Smooth muscle cell (in vitro differentiated cells): ENCODE measurements around the gene IFT80. TPM values are rescaled to one million over a fixed set of nuclear protein-coding genes. Genes with fewer than 3 reads are reported as not detected.

ENCODE experiments used
- DNase-seq: peaks from one replicate; lab custom pipeline; 2025; ENCODE audit not compliant: unreplicated experiment; lab: John Stamatoyannopoulos, UW
- H2AFZ ChIP-seq: fragments of 200-600 bp; sonication (generic); 2 replicates; pipeline ENCODE4 v1.6.0; 2016; ENCODE audit warnings: antibody characterized with exemption, low read depth, mild to moderate bottlenecking
- H3F3A ChIP-seq: fragments of 200-600 bp; sonication (generic); 2 replicates; pipeline ENCODE4 v1.6.0; 2017; ENCODE audit warnings: antibody characterized with exemption, low read depth
- H3K27ac ChIP-seq: fragments of 200-600 bp; sonication (generic); 2 replicates; pipeline ENCODE4 v1.5.1; 2016; ENCODE audit warnings: low read depth, mild to moderate bottlenecking
- H3K27me3 ChIP-seq: fragments of 200-600 bp; sonication (generic); 2 replicates; pipeline ENCODE4 v1.6.1; 2016; ENCODE audit warnings: low read depth, mild to moderate bottlenecking
- H3K36me3 ChIP-seq: fragments of 200-600 bp; sonication (generic); 2 replicates; pipeline ENCODE4 v1.5.1; 2016; ENCODE audit warnings: low read depth
- H3K4me1 ChIP-seq: fragments of 200-600 bp; sonication (generic); 2 replicates; pipeline ENCODE4 v1.5.1; 2016; ENCODE audit warnings: low read depth
- H3K4me2 ChIP-seq: fragments of 200-600 bp; sonication (generic); 2 replicates; pipeline ENCODE4 v1.6.0; 2016; ENCODE audit warnings: mild to moderate bottlenecking
- H3K4me3 ChIP-seq: fragments of 200-600 bp; sonication (generic); 2 replicates; pipeline ENCODE4 v1.5.1; 2016; ENCODE audit warnings: mild to moderate bottlenecking
- H3K79me2 ChIP-seq: fragments of 200-600 bp; sonication (generic); 2 replicates; pipeline ENCODE4 v1.6.0; 2016; ENCODE audit warnings: low read depth, mild to moderate bottlenecking
- H3K9ac ChIP-seq: fragments of 200-600 bp; sonication (generic); 2 replicates; pipeline ENCODE4 v1.6.0; 2016; ENCODE audit warnings: low read depth
- H3K9me3 ChIP-seq: fragments of 200-600 bp; sonication (generic); replicated peaks from 2 replicates; pipeline ENCODE4 v1.5.1; 2016; ENCODE audit warnings: low read depth
- H4K20me1 ChIP-seq: fragments of 200-600 bp; sonication (generic); 2 replicates; pipeline ENCODE4 v1.6.0; 2016; ENCODE audit warnings: low read depth
- WGBS: methylation state at CpG from one replicate; pipeline ENCODE4 v1.1.7; 2016; ENCODE audit warnings: low lambda C conversion rate; 5-methylcytosine and 5-hydroxymethylcytosine counted together
- polyA plus RNA-seq: library from polyadenylated mRNA; unstranded; fragments of >200 nt; fragmentation: Nextera tagmentation; extraction: Ambion mirVana; gene quantifications from 2 replicates; pipeline ENCODE4 v1.2.1, GENCODE V29; 2016
- total RNA-seq: library from RNA; depleted of rRNA; stranded (reverse); fragments of >200 nt; gene quantifications from 2 replicates; pipeline ENCODE4 v1.2.3, GENCODE V29; 2014
- TF ChIP-seq, protein P1 (sequence below): fragments of 200-600 bp; sonication (generic); IDR thresholded peaks from 2 replicates; pipeline ENCODE4 v1.5.1; 2017; ENCODE audit warnings: borderline replicate concordance, mild to moderate bottlenecking, antibody characterized with exemption; ENCODE audit not compliant: insufficient read depth, poor library complexity, severe bottlenecking

IFT80 gene
- total and polyA plus RNA-seq, 2 experiments from 2014 or later, result 8.3 to 61.5 TPM

DNA sequence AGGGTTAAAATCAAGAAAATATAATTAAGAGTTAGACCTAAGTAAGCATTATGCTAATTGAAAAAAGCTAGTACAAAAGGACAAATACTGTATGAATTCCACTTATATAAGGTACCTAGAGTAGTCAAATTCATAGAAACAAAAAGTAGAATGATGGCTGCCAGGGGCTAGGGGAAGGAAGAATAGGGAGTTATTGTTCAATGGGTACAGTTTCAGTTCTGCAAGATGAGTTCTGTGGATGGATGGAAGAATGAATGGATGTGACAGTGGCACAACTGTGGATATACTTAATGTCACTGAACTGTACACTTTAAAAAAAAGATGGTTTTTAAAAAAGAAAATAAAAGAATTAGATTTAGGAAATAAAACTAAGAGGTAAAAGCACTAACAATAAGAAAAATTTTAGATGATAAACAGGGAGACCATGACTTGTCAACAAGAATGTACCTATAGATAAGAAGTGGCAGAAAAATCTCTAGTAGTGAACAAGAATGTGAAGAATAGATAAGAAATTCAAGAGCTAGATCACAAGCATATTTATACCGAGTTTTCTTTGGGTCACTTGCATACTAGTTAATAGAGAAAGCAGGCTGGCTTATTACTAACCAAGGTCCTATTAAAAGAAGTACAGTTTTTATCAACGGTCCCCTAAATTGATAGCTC, 5.5 kb downstream of the IFT80 start:
- peaks cover 63% of the 10 kb centered on the region for H3K79me2 ChIP-seq
- no peak overlapping the region for H2AFZ ChIP-seq

DNA sequence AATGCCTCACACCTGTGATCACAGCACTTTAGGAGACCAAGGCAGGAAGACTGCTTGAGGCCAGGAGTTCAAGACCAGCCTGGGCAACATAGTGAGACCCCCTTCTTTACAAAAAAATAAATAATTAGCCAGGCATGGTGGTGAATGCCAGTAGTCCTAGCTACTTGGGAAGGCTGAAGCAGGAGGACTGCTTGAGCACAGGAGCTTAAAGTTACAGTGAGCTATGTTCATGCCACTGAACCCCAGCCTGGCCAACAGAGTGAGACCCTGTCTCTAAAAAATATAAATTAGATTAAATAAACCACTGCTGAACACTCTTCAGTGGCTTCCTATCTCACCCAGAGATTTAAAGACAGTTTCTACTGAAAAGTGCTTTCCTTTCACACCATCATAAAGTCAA, 6.2 kb downstream of the IFT80 start:
- Histone ChIP-seq H3K27me3 (no peaks in the 10 kb centered on the region), H2AFZ (no peak overlapping the region), H3K36me3 (no peaks in the 10 kb centered on the region), H3K4me2 (no peak overlapping the region), H3K9me3 (no peaks in the 10 kb centered on the region), H3F3A (no peaks in the 10 kb centered on the region), H3K9ac (no peak overlapping the region), H3K27ac (no peak overlapping the region), H3K4me1 (peaks cover 12% of the 10 kb centered on the region), H3K4me3 (no peak overlapping the region), H3K79me2 (peaks cover 57% of the 10 kb centered on the region), H4K20me1 (no peaks in the 10 kb centered on the region)
- DNase-seq, result no peak
- TF ChIP-seq, protein P1, sequence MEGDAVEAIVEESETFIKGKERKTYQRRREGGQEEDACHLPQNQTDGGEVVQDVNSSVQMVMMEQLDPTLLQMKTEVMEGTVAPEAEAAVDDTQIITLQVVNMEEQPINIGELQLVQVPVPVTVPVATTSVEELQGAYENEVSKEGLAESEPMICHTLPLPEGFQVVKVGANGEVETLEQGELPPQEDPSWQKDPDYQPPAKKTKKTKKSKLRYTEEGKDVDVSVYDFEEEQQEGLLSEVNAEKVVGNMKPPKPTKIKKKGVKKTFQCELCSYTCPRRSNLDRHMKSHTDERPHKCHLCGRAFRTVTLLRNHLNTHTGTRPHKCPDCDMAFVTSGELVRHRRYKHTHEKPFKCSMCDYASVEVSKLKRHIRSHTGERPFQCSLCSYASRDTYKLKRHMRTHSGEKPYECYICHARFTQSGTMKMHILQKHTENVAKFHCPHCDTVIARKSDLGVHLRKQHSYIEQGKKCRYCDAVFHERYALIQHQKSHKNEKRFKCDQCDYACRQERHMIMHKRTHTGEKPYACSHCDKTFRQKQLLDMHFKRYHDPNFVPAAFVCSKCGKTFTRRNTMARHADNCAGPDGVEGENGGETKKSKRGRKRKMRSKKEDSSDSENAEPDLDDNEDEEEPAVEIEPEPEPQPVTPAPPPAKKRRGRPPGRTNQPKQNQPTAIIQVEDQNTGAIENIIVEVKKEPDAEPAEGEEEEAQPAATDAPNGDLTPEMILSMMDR, result no peak

More for the DNA sequence above, 5.5 kb downstream of the IFT80 start:
- TF ChIP-seq, protein P1, result no peak
- no peak for DNase-seq
- Histone ChIP-seq H3K9me3 (no peaks in the 10 kb centered on the region), H3K27me3 (no peaks in the 10 kb centered on the region), H3K4me2 (no peak overlapping the region), H3K36me3 (no peaks in the 10 kb centered on the region), H3F3A (no peaks in the 10 kb centered on the region), H3K4me3 (no peak overlapping the region), H4K20me1 (no peaks in the 10 kb centered on the region), H3K27ac (no peak overlapping the region), H3K4me1 (peaks cover 18% of the 10 kb centered on the region), H3K9ac (no peak overlapping the region)
- WGBS, result 100% methylated on average over 2 of the region's 2 CpGs

DNA sequence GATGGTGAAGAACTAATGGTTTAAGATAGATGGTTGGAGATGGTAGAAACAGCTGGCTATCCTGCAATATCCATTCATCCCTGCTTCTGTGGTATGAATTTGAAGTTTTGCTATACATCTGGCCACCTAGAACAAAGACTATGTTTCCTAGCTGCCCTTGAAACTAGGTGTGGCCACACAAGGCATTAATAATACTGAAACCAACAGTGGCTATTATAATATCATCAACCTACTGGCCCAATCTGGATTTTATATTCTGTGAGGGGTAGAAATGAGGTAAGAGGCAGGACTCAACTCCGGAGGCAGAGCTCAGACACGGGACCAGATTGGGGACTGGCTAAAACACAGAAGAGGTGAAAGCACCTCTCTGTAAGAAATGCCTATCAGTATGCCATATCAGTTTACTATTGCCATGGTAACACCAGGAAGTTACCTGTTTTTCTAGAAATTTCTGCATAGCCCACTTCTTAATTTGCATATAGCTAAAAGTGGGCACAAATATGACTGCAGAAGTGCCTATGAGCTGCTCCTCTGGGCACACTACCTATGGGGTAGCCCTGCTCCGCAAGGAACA, 8.4 kb downstream of the IFT80 start:
- Histone ChIP-seq H3F3A (no peaks in the 10 kb centered on the region), H3K9me3 (no peaks in the 10 kb centered on the region), H3K36me3 (no peaks in the 10 kb centered on the region), H3K4me1 (peaks cover 6% of the 10 kb centered on the region), H3K9ac (no peak overlapping the region), H3K4me2 (no peak overlapping the region), H3K27ac (no peak overlapping the region), H3K4me3 (no peak overlapping the region), H4K20me1 (no peaks in the 10 kb centered on the region), H3K27me3 (no peaks in the 10 kb centered on the region), H3K79me2 (peaks cover 43% of the 10 kb centered on the region), H2AFZ (no peak overlapping the region)
- TF ChIP-seq, protein P1, result no peak
- DNase-seq, result no peak
- WGBS, result 94% methylated on average over 3 of the region's 3 CpGs
